Esophagus muscularis mucosa (tissue), 3 donors: ENCODE results near the gene DUSP22.

Source experiments
- CTCF ChIP-seq, 3 experiments: fragments of 200-600 bp in 2 of 3; fragments of 450-650 bp in 1 of 3; sonication (generic) in 2 of 3; IDR thresholded peaks; one replicate each; pipeline ENCODE4 v1.5.1; 2017 to 2019; ENCODE audit warnings: antibody characterized with exemption in 3 of 3, mild to moderate bottlenecking in 2 of 3, moderate library complexity in 1 of 3
- POLR2A ChIP-seq: fragments of 450-650 bp; IDR thresholded peaks from one replicate; pipeline ENCODE4 v1.6.1; 2017; ENCODE audit warnings: antibody characterized with exemption, moderate library complexity, mild to moderate bottlenecking, low read depth

- TF ChIP-seq CTCF (IDR thresholded peaks at IDR 0.05) = no peak
- no peak for TF ChIP-seq POLR2A
Measured at GRCh38 chr6:277746-278145, 14.5 kb upstream of the DUSP22 start.
